HG03280 (cell line): Measurements from ENCODE around the gene KIAA1210.

Source experiments
- ATAC-seq: cut with Tn5 transposase; IDR thresholded peaks from one replicate; pipeline ENCODE4 v1.9.1; 2021; ENCODE audit warnings: mild to moderate bottlenecking, moderate library complexity; ENCODE audit not compliant: unreplicated experiment

Gene KIAA1210

GRCh38 chrX:119093991-119094735, 33.4 kb downstream of the KIAA1210 start:
- no peak for ATAC-seq

GRCh38 chrX:119090627-119091026, 37.0 kb downstream of the KIAA1210 start:
- no peak for ATAC-seq

- no peak for ATAC-seq
These were observed 38.0 kb downstream of the KIAA1210 start for GRCh38 chrX:119089619-119090018.

GRCh38 chrX:119087121-119087520, 40.5 kb downstream of the KIAA1210 start:
- ATAC-seq: no peak

GRCh38 chrX:119084766-119085165, 42.8 kb downstream of the KIAA1210 start:
- no peak for ATAC-seq

- no peak for ATAC-seq
These were observed 45.3 kb downstream of the KIAA1210 start for GRCh38 chrX:119082278-119082677.

- no peak for ATAC-seq
These were observed 52.2 kb downstream of the KIAA1210 start for GRCh38 chrX:119075270-119076025.

GRCh38 chrX:119073911-119074310, 53.7 kb downstream of the KIAA1210 start:
- no peak for ATAC-seq

- no peak for ATAC-seq
These were observed 54.3 kb downstream of the KIAA1210 start for GRCh38 chrX:119073200-119073905.

- no peak for ATAC-seq
These were observed 54.9 kb downstream of the KIAA1210 start, which contains the start of gene CT47C1 for GRCh38 chrX:119072744-119073143. Gene CT47C1 (plus strand): TSS chrX:119072993. CDS start chrX:119073226, 233 bp downstream.

- ATAC-seq: no peak
These were observed 56.2 kb downstream of the KIAA1210 start for GRCh38 chrX:119071381-119071780.

GRCh38 chrX:119069762-119070161, 57.9 kb downstream of the KIAA1210 start:
- no peak for ATAC-seq

GRCh38 chrX:119069128-119069527, 58.5 kb downstream of the KIAA1210 start:
- no peak for ATAC-seq

- no peak for ATAC-seq
These were observed 60.4 kb downstream of the KIAA1210 start for GRCh38 chrX:119067023-119067739.

GRCh38 chrX:119063428-119063827, 64.2 kb downstream of the KIAA1210 start:
- ATAC-seq: no peak

- no peak for ATAC-seq
These were observed 64.8 kb downstream of the KIAA1210 start for GRCh38 chrX:119062750-119063374.

- no peak for ATAC-seq
These were observed 71.9 kb downstream of the KIAA1210 start for GRCh38 chrX:119055687-119056086.

GRCh38 chrX:119045884-119046283, 81.7 kb downstream of the KIAA1210 start:
- ATAC-seq: no peak

GRCh38 chrX:119042996-119043395, 84.6 kb downstream of the KIAA1210 start:
- no peak for ATAC-seq

GRCh38 chrX:119042040-119042439, 85.6 kb downstream of the KIAA1210 start:
- no peak for ATAC-seq
